Ascending aorta (tissue), 2 donors: ENCODE data around the gene TRAF3IP1. TPM values are rescaled to one million over a fixed set of nuclear protein-coding genes. Genes with fewer than 3 reads are reported as not detected.
"Not testable (repeated sequence)": the region's sequence is repeated elsewhere in the genome, so short reads cannot be mapped to it uniquely, and the experiment has no call there.

ENCODE experiments used
- DNase-seq, 2 donors: peaks; one replicate each; pipeline ENCODE4 v3.0.0-alpha.2; 2019; ENCODE audit warnings: low spot score in 2 of 2
- H3K27ac ChIP-seq, 2 donors: fragments of 200-600 bp; sonication (generic); one replicate each; pipeline ENCODE4 v1.5.1; 2016 to 2017; ENCODE audit warnings: mild to moderate bottlenecking in 1 of 2
- H3K27me3 ChIP-seq: fragments of 200-600 bp; sonication (generic); one replicate; pipeline ENCODE4 v1.5.1; 2017
- H3K36me3 ChIP-seq, 2 donors: fragments of 200-600 bp; sonication (generic); one replicate each; pipeline ENCODE4 v1.5.1; 2016
- H3K4me1 ChIP-seq, 2 donors: fragments of 200-600 bp; sonication (generic); one replicate each; pipeline ENCODE4 v1.5.1; 2016 to 2017; ENCODE audit warnings: mild to moderate bottlenecking in 1 of 2
- H3K4me3 ChIP-seq, 2 donors: fragments of 200-600 bp; sonication (generic); one replicate each; pipeline ENCODE4 v1.5.1; 2016 to 2017; ENCODE audit warnings: mild to moderate bottlenecking in 1 of 2
- H3K9me3 ChIP-seq, 2 donors: fragments of 200-600 bp; sonication (generic); one replicate each; pipeline ENCODE4 v1.5.1; 2016
- intact Hi-C: fragments of 100-400 bp; cut with DNase I; formaldehyde crosslinking; loops from one replicate; pipeline ENCODE4 v1.15.1; 2023
- total RNA-seq: library from RNA; depleted of rRNA; stranded (reverse); fragments of >200 nt; gene quantifications from one replicate; pipeline ENCODE4 v1.1.0, GENCODE V29; 2016
- TF ChIP-seq, protein P1 (sequence below), 3 experiments: fragments of 200-600 bp in 2 of 3; fragments of 450-650 bp in 1 of 3; sonication (generic) in 2 of 3; IDR thresholded peaks; one replicate each; pipeline ENCODE4 v1.5.1; 2016 to 2019; ENCODE audit warnings: antibody characterized with exemption in 3 of 3, mild to moderate bottlenecking in 1 of 3, moderate library complexity in 1 of 3

TRAF3IP1 gene
- total RNA-seq, 1 donor from 2014 or later, result 6.1 TPM

- TF ChIP-seq, protein P1, sequence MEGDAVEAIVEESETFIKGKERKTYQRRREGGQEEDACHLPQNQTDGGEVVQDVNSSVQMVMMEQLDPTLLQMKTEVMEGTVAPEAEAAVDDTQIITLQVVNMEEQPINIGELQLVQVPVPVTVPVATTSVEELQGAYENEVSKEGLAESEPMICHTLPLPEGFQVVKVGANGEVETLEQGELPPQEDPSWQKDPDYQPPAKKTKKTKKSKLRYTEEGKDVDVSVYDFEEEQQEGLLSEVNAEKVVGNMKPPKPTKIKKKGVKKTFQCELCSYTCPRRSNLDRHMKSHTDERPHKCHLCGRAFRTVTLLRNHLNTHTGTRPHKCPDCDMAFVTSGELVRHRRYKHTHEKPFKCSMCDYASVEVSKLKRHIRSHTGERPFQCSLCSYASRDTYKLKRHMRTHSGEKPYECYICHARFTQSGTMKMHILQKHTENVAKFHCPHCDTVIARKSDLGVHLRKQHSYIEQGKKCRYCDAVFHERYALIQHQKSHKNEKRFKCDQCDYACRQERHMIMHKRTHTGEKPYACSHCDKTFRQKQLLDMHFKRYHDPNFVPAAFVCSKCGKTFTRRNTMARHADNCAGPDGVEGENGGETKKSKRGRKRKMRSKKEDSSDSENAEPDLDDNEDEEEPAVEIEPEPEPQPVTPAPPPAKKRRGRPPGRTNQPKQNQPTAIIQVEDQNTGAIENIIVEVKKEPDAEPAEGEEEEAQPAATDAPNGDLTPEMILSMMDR (IDR thresholded peaks at IDR 0.05), result no peak
- Histone ChIP-seq H3K9me3 (no peaks in the 10 kb centered on the region), H3K27ac (no peak overlapping the region), H3K4me3 (no peak overlapping the region), H3K4me1 (peaks cover 0 to 4% of the 10 kb centered on the region in 2 donors), H3K36me3 (peaks cover 15 to 28% of the 10 kb centered on the region in 2 donors), H3K27me3 (no peaks in the 10 kb centered on the region)
- intact Hi-C loops, result no loop called here
- no peak for DNase-seq
Observed at GRCh38 chr2:238361877-238362276, 41.6 kb downstream of the TRAF3IP1 start.

GRCh38 chr2:238362626-238363025 lies 42.3 kb downstream of the TRAF3IP1 start:
- no peak overlapping the region for H3K27ac ChIP-seq
- DNase-seq, result no peak
- H3K27me3 ChIP-seq, result no peaks in the 10 kb centered on the region
- H3K4me1 ChIP-seq, result peaks cover 0 to 2% of the 10 kb centered on the region in 2 donors
- peaks cover 15 to 24% of the 10 kb centered on the region in 2 donors for H3K36me3 ChIP-seq
- TF ChIP-seq, protein P1 (IDR thresholded peaks at IDR 0.05), result no peak
- H3K4me3 ChIP-seq, result no peak overlapping the region
- H3K9me3 ChIP-seq, result no peaks in the 10 kb centered on the region
- intact Hi-C loops, result no loop called here

- intact Hi-C loops, result loop anchor here (1.0 to 5.0 kb wide), 4 partner anchors 39 to 603 kb away; no protein-coding TSS in a partner anchor
- TF ChIP-seq, protein P1 (IDR thresholded peaks at IDR 0.05), result no peak
- DNase-seq, result no peak
- Histone ChIP-seq H3K27ac (no peak overlapping the region), H3K4me3 (no peak overlapping the region), H3K27me3 (no peaks in the 10 kb centered on the region), H3K4me1 (no peaks in the 10 kb centered on the region), H3K9me3 (no peaks in the 10 kb centered on the region), H3K36me3 (no peaks in the 10 kb centered on the region)
Observed at GRCh38 chr2:238369591-238370040, 49.3 kb downstream of the TRAF3IP1 start.

DNA sequence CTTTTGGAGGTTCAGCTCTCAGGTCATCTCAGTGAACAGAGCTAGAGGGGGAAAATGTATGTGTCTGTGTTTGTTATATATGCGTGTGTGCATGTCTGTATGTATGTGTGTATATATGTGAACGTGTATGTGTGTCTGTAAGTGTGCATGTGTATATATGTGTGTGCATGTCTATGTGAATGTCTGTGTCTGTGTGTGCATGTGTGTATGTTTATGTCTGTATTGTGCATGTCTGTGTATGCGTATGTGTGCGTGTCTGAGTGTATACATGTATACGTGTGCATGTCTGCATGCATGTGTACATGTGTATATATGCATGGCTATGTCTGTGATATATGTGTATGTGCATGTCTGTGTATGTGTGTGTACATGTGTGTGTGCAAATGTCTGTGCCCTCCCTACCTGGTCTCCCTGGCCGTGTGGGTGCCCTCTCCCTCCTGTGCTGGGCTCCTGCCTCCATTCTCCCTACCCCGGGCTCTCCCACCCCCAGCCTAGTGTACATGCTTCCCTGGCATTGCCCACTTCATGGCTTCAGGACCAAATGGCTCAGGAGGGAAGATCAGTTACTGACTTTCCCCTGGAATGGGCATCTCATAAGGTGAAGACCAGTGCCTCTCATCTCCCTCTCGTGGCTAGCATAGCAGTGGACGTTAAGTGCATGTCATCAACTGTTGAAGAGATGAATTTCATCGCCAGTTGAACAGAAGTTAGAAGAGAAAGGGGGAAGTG lies 49.9 kb downstream of the TRAF3IP1 start:
- DNase-seq, result no peak
- H3K27ac ChIP-seq, result no peak overlapping the region
- TF ChIP-seq, protein P1 (IDR thresholded peaks at IDR 0.05), result no peak
- no peaks in the 10 kb centered on the region for H3K27me3 ChIP-seq
- no peak overlapping the region for H3K4me3 ChIP-seq
- no peaks in the 10 kb centered on the region for H3K9me3 ChIP-seq
- no peaks in the 10 kb centered on the region for H3K4me1 ChIP-seq
- intact Hi-C loops, result loop anchor here (1.0 to 5.0 kb wide), 4 partner anchors 39 to 602 kb away; no protein-coding TSS in a partner anchor
- no peaks in the 10 kb centered on the region for H3K36me3 ChIP-seq

GRCh38 chr2:238370823-238371372 lies 50.6 kb downstream of the TRAF3IP1 start:
- Histone ChIP-seq H3K36me3 (no peaks in the 10 kb centered on the region), H3K27ac (no peak overlapping the region), H3K9me3 (no peaks in the 10 kb centered on the region), H3K4me1 (no peaks in the 10 kb centered on the region), H3K4me3 (no peak overlapping the region), H3K27me3 (no peaks in the 10 kb centered on the region)
- intact Hi-C loops, result loop anchor here (1.0 to 5.0 kb wide), 4 partner anchors 38 to 601 kb away; no protein-coding TSS in a partner anchor
- TF ChIP-seq, protein P1 (IDR thresholded peaks at IDR 0.05), result peak; percentile 76 to 85 (median 84)
- DNase-seq, result peak in 1 of 2 donors; percentile 84

DNA sequence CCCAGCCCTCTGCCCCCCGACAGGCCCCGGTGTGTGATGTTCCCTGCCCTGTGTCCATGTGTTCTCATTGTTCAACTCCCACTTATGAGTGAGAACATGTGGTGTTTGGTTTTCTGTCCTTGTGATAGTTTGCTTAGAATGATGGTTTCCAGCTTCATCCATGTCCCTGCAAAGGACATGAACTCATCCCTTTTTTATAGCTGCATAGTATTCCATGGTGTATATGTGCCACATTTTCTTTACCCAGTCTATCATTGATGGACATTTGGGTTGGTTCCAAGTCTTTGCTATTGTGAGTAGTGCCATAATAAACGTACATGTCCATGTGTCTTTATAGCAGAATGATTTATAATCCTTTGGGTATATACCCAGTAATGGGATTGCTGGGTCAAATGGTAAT lies 52.0 kb downstream of the TRAF3IP1 start:
- not testable (repeated sequence) for H3K9me3 ChIP-seq, H3K27ac ChIP-seq, H3K4me3 ChIP-seq, H3K4me1 ChIP-seq, H3K27me3 ChIP-seq, H3K36me3 ChIP-seq, DNase-seq
- intact Hi-C loops, result loop anchor here (5.0 kb wide), 1 partner anchor 600 kb away; no protein-coding TSS in a partner anchor
